Cardiac muscle cell (in vitro differentiated cells and primary cell): ENCODE measurements around the gene NFIA. TPM values are rescaled to one million over a fixed set of nuclear protein-coding genes. Genes with fewer than 3 reads are reported as not detected.

Source experiments
- DNase-seq, 2 donors: peaks; one replicate each; pipeline versions ENCODE4 v3.0.0 to v3.0.0-alpha.2; 2010 to 2017; ENCODE audit warnings: low read depth in 1 of 2, low spot score in 1 of 2
- H3K27ac ChIP-seq: fragments of 200-600 bp; sonication (generic); 2 replicates; pipeline ENCODE4 v1.5.1; 2016
- H3K27me3 ChIP-seq: fragments of 200-600 bp; sonication (generic); 2 replicates; pipeline ENCODE4 v1.6.0; 2016; ENCODE audit warnings: control low read depth
- H3K36me3 ChIP-seq: fragments of 200-600 bp; sonication (generic); 2 replicates; pipeline ENCODE4 v1.5.1; 2016; ENCODE audit warnings: control low read depth
- H3K4me1 ChIP-seq: fragments of 200-600 bp; sonication (generic); 2 replicates; pipeline ENCODE4 v1.8.1; 2017; ENCODE audit warnings: low read depth, mild to moderate bottlenecking, mixed run types
- H3K4me3 ChIP-seq: fragments of 200-600 bp; sonication (generic); 2 replicates; pipeline ENCODE4 v1.5.1; 2016; ENCODE audit warnings: mild to moderate bottlenecking
- H3K9me3 ChIP-seq: fragments of 200-600 bp; sonication (generic); 2 replicates; pipeline ENCODE4 v1.5.1; 2017; ENCODE audit warnings: low read depth, mild to moderate bottlenecking, control low read depth
- CTCF ChIP-seq: IDR thresholded peaks from 2 replicates; pipeline ENCODE4 v1.5.1; 2012; ENCODE audit warnings: low read depth, mild to moderate bottlenecking, low read length
- polyA plus RNA-seq: library from polyadenylated mRNA; unstranded; fragments of >200 nt; fragmentation: Nextera tagmentation; extraction: Ambion mirVana; gene quantifications from 2 replicates; pipeline ENCODE4 v1.2.1, GENCODE V29; 2016
- total RNA-seq: library from RNA; depleted of rRNA; stranded (reverse); fragments of >200 nt; gene quantifications from 2 replicates; pipeline ENCODE4 v1.2.3, GENCODE V29; 2016

Gene NFIA
- total and polyA plus RNA-seq, 2 experiments from 2014 or later: 10.1 to 12.0 TPM

DNA sequence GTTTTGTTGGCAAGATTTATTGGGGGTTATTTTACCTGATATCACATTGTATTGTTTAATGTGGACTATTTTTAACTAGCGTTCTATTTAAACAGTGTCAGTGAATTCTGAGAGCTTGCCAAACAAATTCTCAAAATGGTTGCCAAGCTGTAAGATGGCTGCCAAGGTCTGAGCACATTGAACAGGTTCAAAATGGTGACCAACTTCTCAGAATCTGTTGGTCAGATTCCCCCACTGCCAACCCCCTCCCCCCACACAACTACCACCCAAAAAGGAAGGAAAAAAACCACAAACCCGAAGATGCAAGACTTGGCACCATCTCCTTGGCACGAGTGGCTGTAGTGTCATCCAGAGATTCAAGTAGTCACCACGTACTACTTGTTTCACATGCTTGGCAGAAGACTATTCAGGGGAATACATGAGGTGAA is 159.1 kb downstream of the NFIA start:
- DNase-seq: peak in 1 of 2 donors; percentile 45
- TF ChIP-seq CTCF: no peak
- Histone ChIP-seq H3K36me3 (no peaks in the 10 kb centered on the region), H3K27ac (no peak overlapping the region), H3K9me3 (no peaks in the 10 kb centered on the region), H3K27me3 (no peaks in the 10 kb centered on the region), H3K4me1 (peaks cover 3% of the 10 kb centered on the region), H3K4me3 (no peak overlapping the region)

DNA sequence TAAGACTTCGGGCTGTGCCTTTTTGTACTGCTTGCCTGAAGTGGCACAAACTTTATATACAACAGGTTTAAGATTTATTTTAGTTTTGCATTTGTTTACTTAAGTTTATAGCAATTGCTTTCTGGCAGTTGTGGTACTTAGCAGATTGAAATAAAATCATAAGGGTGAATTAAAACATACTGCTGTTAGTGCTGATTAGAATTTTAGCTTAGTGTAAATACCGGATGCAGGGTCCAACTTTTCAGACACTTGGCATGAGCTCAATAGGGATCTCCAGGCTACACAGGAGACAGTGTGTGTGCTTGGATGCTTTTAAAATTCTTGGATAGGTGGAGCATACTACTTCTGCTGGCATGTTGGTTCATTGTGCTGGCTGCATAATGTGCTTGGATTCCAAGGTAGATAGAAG is 159.6 kb downstream of the NFIA start:
- no peaks in the 10 kb centered on the region for H3K9me3 ChIP-seq
- TF ChIP-seq CTCF: no peak
- no peak for DNase-seq
- H3K4me3 ChIP-seq: no peak overlapping the region
- peaks cover 3% of the 10 kb centered on the region for H3K4me1 ChIP-seq
- H3K27ac ChIP-seq: no peak overlapping the region
- no peaks in the 10 kb centered on the region for H3K36me3 ChIP-seq
- no peaks in the 10 kb centered on the region for H3K27me3 ChIP-seq

DNA sequence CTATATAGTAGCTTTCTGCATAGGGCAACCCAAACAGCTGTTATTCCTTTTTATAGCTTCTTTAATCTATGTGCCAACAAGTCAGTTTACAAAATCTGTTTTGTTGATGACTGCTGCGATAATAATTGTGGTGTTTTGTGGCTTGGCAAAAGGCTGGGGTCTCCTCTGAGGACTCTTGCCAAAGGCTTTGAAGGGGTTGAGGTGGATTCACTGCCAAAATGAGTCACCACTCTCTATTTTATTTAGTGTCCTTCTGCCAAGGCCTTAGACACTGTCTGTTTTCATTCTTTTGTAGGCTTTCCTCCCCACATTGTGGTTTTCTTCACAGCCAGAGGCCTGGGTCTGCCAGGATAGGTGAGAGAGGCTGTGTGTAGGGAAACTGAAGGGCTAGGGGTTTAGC is 161.8 kb downstream of the NFIA start:
- peak in 1 of 2 donors; percentile 81 for DNase-seq
- H3K27ac ChIP-seq: no peak overlapping the region
- H3K36me3 ChIP-seq: no peaks in the 10 kb centered on the region
- H3K4me3 ChIP-seq: no peak overlapping the region
- H3K27me3 ChIP-seq: no peaks in the 10 kb centered on the region
- H3K4me1 ChIP-seq: peaks cover 7% of the 10 kb centered on the region
- H3K9me3 ChIP-seq: no peaks in the 10 kb centered on the region
- no peak for TF ChIP-seq CTCF

DNA sequence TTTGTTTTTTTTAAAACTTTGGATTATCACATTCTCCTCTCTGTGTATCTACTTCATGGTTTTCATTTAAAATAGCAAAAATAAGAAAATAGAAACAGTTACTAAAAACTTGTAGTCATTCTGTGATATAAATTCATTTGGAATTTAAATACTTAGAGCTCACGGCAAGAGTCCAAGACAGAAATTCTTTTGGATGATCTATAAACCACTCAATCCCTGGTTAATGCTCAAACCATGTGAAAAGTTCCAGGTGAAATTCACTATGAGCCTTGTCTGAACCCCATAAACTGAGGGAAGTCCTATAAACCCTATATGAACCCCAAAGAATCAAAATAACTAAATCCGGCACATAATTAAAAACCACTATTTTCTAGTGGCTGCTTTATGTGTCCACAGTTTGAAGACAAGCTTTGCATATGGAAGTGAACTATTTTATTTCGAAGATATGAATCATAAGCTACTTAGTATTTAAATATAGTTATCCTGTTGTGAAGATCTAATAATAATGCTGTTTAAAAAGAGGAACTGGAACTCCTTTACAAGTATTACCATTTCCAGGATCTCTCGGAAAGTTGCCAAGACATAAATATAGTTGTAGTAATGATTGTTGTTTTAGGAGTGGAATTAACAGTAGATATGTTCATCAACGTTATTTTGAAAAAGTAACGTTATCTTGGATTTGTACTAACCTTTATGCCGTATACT is 163.5 kb downstream of the NFIA start:
- Histone ChIP-seq H3K4me1 (peaks cover 16% of the 10 kb centered on the region), H3K36me3 (no peaks in the 10 kb centered on the region), H3K27me3 (no peaks in the 10 kb centered on the region), H3K4me3 (no peak overlapping the region), H3K9me3 (no peaks in the 10 kb centered on the region), H3K27ac (no peak overlapping the region)
- TF ChIP-seq CTCF: no peak
- DNase-seq: no peak

DNA sequence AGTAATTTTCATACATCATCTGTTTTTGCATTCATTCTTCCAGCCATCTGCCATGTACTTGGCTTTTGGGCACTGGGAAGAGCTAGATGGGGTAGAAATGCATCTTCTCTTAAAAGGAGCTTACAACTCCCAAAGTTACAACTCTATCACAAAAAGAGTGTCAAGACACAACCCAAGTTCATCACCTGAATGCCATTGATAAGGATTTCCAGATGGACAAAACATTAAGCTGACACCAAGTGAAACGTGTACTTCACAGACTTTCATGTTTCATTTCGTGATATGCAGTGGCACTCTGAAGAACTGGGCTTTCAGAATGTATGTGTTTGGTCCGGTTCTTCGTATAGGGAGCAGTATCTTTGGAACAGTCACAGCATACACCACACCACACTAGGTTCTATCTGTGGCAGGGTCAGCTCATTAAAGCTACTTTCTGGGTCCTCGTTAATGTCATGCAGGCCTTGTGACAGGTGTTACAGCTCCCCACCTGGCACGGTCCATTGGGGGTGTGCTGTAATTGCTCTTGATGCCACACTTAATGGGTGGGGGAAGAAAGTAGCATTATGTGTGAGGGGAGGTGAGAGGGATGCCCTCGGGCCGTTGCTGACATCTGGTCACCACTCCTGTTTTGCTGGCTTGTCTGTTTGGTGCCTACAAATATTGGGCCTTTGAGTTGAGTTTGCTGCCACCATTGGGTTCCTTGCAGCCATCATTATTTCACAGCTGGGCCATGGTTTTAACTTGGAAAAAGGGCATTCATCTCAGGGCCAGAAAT is 164.9 kb downstream of the NFIA start:
- TF ChIP-seq CTCF: no peak
- Histone ChIP-seq H3K4me1 (peaks cover 25% of the 10 kb centered on the region), H3K4me3 (no peak overlapping the region), H3K27ac (no peak overlapping the region), H3K9me3 (no peaks in the 10 kb centered on the region), H3K27me3 (no peaks in the 10 kb centered on the region), H3K36me3 (no peaks in the 10 kb centered on the region)
- DNase-seq: no peak
